ENCODE results near the gene TJP1.
A peak's percentile ranks its signal among the peaks of the same experiment; 100 is the strongest.
"Not testable (repeated sequence)": the region's sequence is repeated elsewhere in the genome, so short reads cannot be mapped to it uniquely, and the experiment has no call there.

Gene TJP1

DNA sequence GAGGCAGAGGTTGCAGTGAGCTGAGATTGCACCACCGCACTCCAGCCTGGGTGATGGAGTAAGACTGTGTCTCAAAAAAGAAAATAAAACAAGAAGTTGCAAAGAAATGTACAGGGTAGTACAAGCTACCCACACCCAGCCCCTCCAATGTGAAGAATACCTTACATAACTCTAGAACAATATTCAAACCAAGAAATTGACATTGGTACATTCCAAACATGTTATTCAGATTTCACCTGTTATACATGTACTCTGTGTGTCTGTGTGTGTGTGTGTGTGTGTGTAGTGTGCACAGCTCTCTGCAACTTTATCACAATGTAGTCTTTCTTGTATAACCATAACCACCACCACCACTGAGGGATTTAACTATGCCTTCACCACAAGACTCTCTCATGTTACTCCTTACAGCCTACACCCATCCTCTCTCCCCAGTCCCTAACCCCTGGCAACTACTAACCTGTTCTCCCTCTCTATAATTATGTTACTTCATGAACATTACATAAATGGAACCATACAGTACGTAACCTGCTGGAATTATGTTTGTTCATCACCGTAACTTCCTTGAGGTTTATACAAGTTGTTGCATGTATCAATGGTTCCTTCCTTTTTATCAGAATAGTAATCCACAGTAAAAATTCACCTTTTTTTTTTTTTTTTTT is 16.2 kb upstream of the TJP1 start:
- DNase-seq (ENCODE audit: low read depth) = no peak

DNA sequence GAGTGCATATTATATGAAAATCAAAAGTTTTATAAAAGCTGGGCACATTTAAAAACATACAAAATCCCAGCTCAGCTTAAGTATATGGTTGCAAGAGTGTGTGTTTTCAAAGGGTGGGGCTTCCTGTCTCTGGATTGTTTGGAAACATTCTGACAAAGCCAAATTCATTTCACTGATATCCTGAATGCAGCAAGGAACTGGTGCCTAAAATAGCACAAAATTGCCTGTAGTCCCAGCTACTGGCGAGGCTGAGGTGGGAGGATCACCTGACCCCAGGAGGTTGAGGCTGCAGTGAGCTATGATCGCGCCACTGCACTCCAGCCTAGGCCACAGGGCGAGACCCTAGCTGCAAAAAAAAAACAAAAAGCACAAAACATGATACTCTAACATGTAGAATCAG is 13.0 kb upstream of the TJP1 start:
- no peak for DNase-seq (ENCODE audit: low read depth)

- DNase-seq (ENCODE audit: low read depth) = no peak
Observed at GRCh38 chr15:29832709-29833108, 10.4 kb upstream of the TJP1 start.

- no peak for DNase-seq (ENCODE audit: low read depth)
Observed at GRCh38 chr15:29826908-29827820, 4.9 kb upstream of the TJP1 start.

GRCh38 chr15:29825227-29825626 is 3.0 kb upstream of the TJP1 start:
- no peak for DNase-seq (ENCODE audit: low read depth)

DNA sequence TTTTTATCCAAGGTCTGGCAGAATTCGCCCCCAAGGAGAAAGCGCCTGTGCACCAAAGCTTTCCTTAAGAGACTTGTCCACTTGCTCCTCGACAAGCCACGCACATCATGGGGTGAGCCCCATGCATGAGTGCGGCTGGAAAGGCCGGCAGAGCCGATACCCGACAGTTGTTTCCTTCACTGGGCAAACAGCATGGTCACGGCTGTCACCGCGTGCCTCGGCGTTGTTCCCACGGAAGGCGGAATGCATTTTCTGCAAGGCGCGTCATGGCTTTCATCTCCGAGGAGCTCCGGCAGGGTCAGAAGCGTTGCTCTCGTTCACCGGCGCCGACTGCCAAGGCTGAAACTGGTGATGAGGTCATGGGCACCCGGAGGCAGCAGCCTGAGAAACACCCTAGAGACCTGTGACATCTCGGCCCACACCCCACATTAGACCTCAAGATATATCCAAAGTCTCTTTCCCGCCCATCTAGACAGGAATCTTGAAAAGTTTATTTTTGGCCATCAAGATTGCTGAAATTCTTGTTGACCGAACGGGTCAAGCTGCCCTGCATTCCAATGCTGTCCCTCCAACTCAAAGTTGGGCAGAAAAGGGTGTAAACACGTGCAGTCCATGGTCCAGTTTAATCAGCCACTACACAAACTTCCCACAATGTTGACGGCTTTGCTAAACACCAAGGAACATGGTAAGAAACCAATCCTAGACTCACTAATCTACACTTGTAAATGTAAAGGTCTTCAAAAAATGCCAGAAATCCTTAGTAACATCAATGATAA is 604 bp upstream of the TJP1 start:
- no peak for DNase-seq (ENCODE audit: low read depth)

DNA sequence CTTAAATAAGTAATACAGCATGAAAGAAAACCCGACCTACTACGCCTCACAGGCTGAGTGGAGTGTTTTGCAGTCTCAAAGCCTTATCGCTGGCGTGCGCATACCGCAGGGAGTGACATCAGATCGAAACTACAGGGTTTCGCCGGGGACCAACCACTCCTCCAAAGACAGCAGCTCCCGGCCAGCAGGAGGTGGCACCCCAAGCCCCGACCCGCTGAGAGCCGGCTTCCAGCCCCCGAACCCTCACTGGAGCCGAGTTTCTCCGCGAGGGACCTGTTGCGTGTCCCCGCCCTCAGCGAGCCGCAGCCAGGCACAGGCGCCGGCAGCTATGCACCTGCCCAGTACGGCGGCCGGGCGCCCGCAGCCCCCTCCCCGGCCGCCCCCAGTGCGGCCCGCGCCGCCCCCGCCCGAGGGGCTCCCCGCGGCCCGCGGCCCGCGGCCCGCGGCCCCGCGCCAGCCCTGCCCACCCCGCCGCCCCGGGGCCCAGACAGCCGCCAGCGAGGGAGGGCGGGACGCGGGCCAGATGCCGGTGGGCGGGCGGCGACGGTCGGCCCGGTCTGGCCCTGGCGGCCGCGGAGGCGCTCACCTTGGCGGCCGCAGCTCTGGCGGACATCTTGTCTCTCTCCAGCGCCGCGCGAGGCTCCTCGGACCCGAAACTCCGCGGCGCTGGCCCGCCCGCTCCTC is 710 bp downstream of the TJP1 start:
- DNase-seq (ENCODE audit: low read depth) = peak; percentile 2

GRCh38 chr15:29820394-29821154 is 1.7 kb downstream of the TJP1 start:
- no peak for DNase-seq (ENCODE audit: low read depth)

DNA sequence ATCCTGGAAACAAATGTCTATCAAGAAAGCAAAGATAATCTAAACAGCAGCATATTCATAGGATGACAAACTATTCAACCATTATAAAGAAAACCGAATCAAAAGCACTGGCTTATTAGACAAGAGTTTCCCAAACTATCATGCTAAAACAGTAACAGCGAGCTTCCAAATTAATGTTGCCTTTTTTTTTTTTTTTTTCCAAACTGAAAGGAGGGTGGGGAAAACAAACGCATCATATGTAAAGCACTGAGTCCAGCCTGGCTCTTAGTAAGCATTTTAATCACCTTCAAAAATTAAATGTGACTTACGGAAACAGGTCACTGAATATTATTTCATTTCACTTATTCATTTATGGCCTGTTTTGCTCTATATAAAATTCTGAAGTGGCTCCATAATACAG is 2.3 kb downstream of the TJP1 start:
- DNase-seq (ENCODE audit: low read depth) = no peak

- no peak for DNase-seq (ENCODE audit: low read depth)
Observed at GRCh38 chr15:29818141-29818540, 4.1 kb downstream of the TJP1 start.

DNA sequence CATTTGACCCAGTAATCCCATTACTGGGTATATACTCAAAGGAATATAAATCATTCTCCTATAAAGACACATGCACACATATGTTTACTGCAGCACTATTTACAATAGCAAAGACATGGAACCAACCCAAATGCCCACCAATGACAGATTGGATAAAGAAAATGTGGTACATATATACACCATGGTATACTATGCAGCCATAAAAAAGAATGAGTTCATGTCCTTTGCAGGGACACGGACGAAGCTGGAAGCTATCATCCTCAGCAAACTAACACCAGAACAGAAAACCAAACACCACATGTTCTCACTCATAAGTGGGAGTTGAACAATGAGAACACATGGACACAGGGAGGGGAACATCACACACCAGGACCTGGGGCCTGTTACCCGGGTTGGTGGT is 4.8 kb downstream of the TJP1 start:
- not testable (repeated sequence) for DNase-seq (ENCODE audit: low read depth)

DNA sequence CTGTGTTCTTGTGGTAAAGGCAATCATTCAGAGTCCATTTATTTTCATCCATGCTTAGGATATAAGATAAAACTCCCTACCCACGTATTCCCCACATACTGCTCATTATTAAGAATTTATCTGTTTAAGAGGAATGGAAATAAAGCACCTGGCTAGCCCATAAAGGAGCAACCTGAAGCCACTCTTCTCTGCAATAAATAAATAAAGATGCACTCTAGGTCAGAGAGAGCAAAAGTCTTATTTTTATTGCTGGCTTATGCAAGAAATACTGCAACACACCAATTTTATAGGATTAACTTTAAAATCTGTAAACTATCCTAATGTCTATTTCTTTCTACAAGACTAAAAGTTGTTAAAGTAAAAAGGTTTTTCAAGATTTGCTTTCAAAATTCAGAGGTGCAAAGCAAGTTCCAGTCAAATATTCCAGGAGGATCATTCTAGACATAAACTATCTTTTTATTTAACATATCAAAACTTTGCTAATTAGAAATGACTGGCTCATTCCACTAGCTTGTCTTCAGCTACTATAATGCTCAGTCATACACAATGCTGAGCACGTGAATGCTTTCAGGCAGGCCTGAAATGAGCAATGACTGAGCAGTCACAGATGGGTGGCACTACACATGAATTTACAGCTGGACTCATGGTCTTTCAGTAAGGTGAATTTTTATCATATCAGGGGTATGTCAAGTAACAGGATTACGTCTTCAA is 7.1 kb downstream of the TJP1 start:
- DNase-seq (ENCODE audit: low read depth) = no peak

GRCh38 chr15:29813009-29813408 is 9.3 kb downstream of the TJP1 start:
- no peak for DNase-seq (ENCODE audit: low read depth)

DNA sequence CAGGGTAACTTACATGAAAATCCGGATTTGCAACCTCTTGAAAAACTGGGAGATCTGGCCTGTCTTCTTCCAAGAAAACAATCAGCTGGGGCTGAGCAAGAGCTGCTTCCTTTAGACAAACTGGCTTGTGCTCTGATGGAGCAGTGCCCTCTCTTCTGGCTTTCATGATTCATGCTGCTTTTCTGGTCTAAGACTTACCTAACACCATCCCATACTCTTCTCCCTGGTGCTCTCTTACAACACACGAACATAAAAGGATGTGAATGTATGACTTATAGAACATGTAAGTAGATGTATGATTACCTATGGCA is 9.9 kb downstream of the TJP1 start:
- no peak for DNase-seq (ENCODE audit: low read depth)

DNA sequence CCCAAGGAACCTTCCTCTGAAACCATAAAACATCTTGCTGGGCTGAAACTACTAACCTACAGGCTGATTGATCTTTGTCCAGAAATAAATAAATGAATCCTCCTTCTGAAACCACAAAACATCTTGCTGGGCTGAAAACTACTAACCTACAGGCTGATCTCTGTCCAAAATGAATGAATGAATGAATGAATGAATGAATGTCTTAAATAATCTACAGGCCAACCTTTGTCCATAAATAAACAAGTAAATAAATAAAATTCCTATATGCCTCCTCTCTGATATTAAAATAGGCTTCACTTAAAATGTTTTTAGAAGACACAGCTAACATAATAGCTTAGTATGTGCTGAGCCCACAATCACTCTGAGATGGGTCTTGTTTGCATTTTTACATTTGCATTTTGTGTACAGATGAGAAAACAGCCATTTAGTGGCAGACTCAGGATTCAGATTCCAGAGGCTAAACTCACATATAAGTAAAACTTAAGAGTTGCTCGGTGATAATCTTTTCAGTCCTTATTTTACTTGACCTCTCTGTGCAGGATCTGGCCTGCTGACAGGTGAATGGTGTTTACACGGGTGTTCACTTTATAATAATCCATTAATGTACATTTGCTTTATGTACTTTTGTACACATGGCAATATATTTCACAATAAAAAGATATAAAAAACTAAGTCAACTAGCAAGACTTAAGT is 10.4 kb downstream of the TJP1 start:
- DNase-seq (ENCODE audit: low read depth) = no peak

DNA sequence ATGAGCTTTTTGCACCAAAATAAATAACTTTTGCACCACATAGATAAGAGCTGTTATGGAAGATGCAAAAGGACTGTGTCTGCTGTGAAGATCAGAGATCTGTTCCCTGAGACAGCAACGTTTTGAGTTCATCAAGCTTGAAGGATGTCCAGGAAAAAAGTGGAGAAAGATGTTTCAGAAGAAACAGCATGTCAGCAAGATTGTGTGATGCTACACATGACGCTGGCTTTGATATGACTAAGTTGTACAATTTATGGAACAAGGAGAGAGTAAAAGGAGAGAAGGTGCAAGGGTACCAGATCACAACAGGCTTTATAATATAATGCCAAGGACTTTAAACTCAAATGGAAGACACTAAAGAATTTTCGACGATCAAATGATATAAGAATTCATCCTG is 16.6 kb downstream of the TJP1 start:
- no peak for DNase-seq (ENCODE audit: low read depth)

DNA sequence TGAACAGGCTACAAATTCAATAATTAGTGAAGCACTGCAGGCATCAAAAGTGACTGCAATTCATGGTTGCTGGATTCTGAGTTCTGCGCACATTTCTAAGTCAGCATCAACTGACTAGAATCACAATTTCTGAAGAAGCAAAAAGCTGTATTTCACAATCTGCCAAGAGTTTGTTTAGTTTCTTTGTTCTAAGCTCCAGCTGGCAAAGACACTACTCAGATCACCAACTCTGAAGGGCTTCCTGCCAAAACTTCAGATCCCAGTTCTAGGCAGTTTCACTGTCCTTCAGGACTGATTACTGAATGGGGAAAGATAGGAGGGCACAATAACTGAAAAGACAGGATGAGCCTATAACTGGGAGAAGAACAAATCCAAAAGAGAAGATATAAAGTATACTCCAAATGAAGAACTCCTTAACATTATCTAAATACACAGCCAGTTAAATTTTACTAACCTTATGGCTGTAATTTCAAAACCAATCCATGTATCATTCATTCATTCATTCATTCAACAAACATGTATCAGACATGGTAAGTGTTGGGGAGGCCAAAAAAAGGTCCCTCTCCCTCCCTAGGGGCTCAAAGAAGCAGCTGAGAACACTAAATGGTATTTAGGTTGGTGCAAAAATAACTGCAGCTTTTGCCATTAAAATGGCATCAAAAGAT is 17.1 kb downstream of the TJP1 start:
- DNase-seq (ENCODE audit: low read depth) = no peak

- DNase-seq (ENCODE audit: low read depth) = no peak
Observed at GRCh38 chr15:29802411-29802810, 19.9 kb downstream of the TJP1 start.

DNA sequence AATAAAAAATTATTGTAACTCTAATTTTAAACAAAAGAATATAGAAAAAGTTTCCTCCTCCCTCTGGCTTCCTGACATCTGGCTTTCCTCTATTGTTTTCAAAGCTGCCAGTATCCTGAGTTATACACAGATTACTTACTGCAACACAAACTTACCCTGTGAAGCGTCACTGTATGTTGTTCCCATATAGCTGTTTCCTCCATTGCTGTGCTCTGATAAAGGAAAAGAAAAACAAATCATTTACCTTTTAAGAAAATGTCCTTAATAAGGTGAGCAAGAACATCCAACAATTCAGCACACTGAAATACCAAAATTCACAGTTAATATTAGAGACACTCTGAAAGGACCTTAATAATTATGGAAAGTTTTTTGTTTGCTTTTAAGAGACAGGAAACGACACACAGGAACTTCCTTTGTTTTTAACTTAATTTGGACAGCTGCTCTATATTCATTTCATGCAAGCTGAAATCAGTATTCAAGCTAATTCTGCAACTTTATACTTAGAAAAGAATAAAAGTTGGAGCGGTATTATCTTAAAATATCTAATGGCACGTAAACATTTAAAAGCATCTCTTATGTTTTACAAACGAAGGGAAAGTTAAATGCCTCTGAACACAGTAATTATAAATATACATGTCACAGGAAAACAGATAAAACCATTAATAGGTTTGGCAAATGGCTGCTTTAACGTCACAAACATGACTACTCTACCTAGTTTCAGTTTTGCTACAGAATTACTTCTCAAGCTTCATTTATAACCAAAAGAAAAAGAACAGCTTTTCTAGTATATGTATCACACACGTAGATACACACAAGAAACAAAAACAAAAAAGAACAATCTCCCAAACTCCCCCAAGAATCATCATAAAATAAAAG is 21.5 kb downstream of the TJP1 start:
- no peak for DNase-seq (ENCODE audit: low read depth)
